ENCODE measurements around the gene PNP. TPM values are rescaled to one million over a fixed set of nuclear protein-coding genes. Genes with fewer than 3 reads are reported as not detected.

PNP gene
- 108 and 110 TPM in 2 replicates for total RNA-seq (2021; fragmentation: NEBNext Ultra II Directional; extraction: Animal tissue kit (Norgen Biotek cat#: 25700))
- polyA plus RNA-seq (2011; rRNA removed), result 97.6 and 130 TPM in 2 replicates
- 133 TPM for polyA plus RNA-seq (2011; cell fraction: cytosol; rRNA removed)
- polyA plus RNA-seq (2011; cell fraction: nucleus; rRNA removed), result 74.9 TPM
- polyA plus RNA-seq (2012, experiment 1 of 2), result 101 to 121 TPM (median 113 TPM) in 4 replicates
- 83.6 TPM for polyA plus RNA-seq (2012, experiment 2 of 2)
- polyA plus RNA-seq (2013, experiment 1 of 2), result 106 TPM
- polyA plus RNA-seq (2013, experiment 2 of 2), result 109 TPM
- 112 and 189 TPM in 2 replicates for polyA minus RNA-seq (2011; rRNA and poly(A)+ RNA removed)
- polyA minus RNA-seq (2011; cell fraction: cytosol; rRNA and poly(A)+ RNA removed), result 85.6 TPM
- 56.1 TPM for polyA minus RNA-seq (2011; cell fraction: nucleus; rRNA and poly(A)+ RNA removed)
- long read RNA-seq, experiment 1, transcript PNP-201 (6 exons, 1,509 nt), result major isoform, 77 of 160 reads
- long read RNA-seq, experiment 1, transcript PNP-207 (2 exons, 2,573 nt), result minor isoform, 25 of 160 reads
- long read RNA-seq, experiment 1, partial matches to known transcripts, result 56 of 160 reads
- long read RNA-seq, experiment 1, other reads (novel, unspliced or antisense), result 2 of 160 reads
- long read RNA-seq, experiment 2, transcript PNP-201 (6 exons, 1,509 nt), result major isoform, 234 of 244 reads
- long read RNA-seq, experiment 2, partial matches to known transcripts, result 2 of 244 reads
- long read RNA-seq, experiment 2, other reads (novel, unspliced or antisense), result 4 of 244 reads

- peak within 1 kb of the TSS; percentile 86 for H4K91ac ChIP-seq (replicated peaks; ENCODE audit: insufficient read length, low read length)
- H3K18ac ChIP-seq (ENCODE audit: extremely low read depth, low read length), result peak within 1 kb of the TSS; percentile 85
- WGBS, 2 experiments (ENCODE audit: extremely low coverage in 1 of 2, insufficient coverage in 1 of 2, insufficient read length in 1 of 2, insufficient replicate concordance in 2 of 2, low coverage in 1 of 2, low lambda C conversion rate in 2 of 2, missing lambda C conversion rate in 1 of 2), result 1% methylated on average over 40 of the region's 40 CpGs; no CpG with 5 or more reads in 1 of the 2 experiments
- H2BK120ac ChIP-seq (replicated peaks; ENCODE audit: low read depth, low read length), result peak within 1 kb of the TSS; percentile 59
- H2BK12ac ChIP-seq (ENCODE audit: low read depth, low read length), result peak within 1 kb of the TSS; percentile 93
- peak within 1 kb of the TSS; percentile 97 for H3K4ac ChIP-seq (replicated peaks; ENCODE audit: insufficient read length, low read depth, low read length)
- H4K5ac ChIP-seq (ENCODE audit: insufficient read length, low read depth, low read length), result peak within 1 kb of the TSS; percentile 86
- H4K8ac ChIP-seq (ENCODE audit: extremely low read depth, insufficient read depth, low read length), result peak within 1 kb of the TSS; percentile 96; the same call in 1 of the 2 replicates
- H3K4me1 ChIP-seq (replicated peaks in 1 of 4; ENCODE audit: control insufficient read depth in 3 of 4, insufficient read depth in 4 of 4, low read length in 3 of 4), result peaks cover 0 to 5% (median 2%) of the 10 kb centered on the region in 4 experiments; a peak in 3 of 7 replicates
- peak within 1 kb of the TSS; percentile 86 for H2BK5ac ChIP-seq (ENCODE audit: low read depth, low read length)
- peak within 1 kb of the TSS; percentile 63 for H3K27ac ChIP-seq (ENCODE audit: low read depth, low read length)
- peak within 1 kb of the TSS; percentile 78 to 95 (median 92) for H3K9ac ChIP-seq (replicated peaks in 1 of 4; ENCODE audit: extremely low read depth in 1 of 4, low read depth in 3 of 4, low read length in 3 of 4)
- peak within 1 kb of the TSS; percentile 24 for H3K14ac ChIP-seq (ENCODE audit: insufficient read length)
- H3K56ac ChIP-seq (replicated peaks; ENCODE audit: insufficient read length, low read depth, low read length), result peak within 1 kb of the TSS; percentile 56
- peak within 1 kb of the TSS; percentile 92 to 100 for H3K4me2 ChIP-seq (ENCODE audit: insufficient read depth in 1 of 2, low read depth in 2 of 2, low read length in 2 of 2)
- H2BK20ac ChIP-seq (ENCODE audit: low read length), result no peak within 1 kb of the TSS; the same call in 1 of the 2 replicates
- H2AFZ ChIP-seq (ENCODE audit: low read length), result peak within 1 kb of the TSS; percentile 52
- FAIRE-seq, result peak; percentile 52
- ChIA-PET POLR2A (ENCODE audit: partially characterized antibody) (interaction anchor here (0.6 to 6.7 kb wide), 53 partner anchors 7 to 685 kb away, joined by 3 to 88 read pairs (median 4); partner anchors contain the start of genes APEX1, CCNB1IP1, KLHL33 and OSGEP), CTCF (ENCODE audit: partially characterized antibody) (interaction anchor here (1.2 to 1.7 kb wide), 3 partner anchors 54 to 144 kb away, joined by 3 to 10 read pairs (median 4); no protein-coding TSS in a partner anchor)
- H3K27me3 ChIP-seq (replicated peaks in 1 of 4; ENCODE audit: control insufficient read depth in 3 of 4, extremely low read depth in 1 of 4, insufficient read depth in 3 of 4, low read length in 3 of 4), result no peaks in the 10 kb centered on the region; a peak in 1 of 7 replicates
- DNase-seq (ENCODE audit: low read depth in 1 of 2, low spot score in 2 of 2), result peak; percentile 78 to 96
- 0 out of 2 replicates have a peak within 1 kb of the TSS, but pooled peaks have one; percentile 76 for H2BK15ac ChIP-seq (ENCODE audit: low read length)
- peaks cover 8 to 20% (median 18%) of the 10 kb centered on the region in 4 experiments; a peak in 7 of 8 replicates for H3K36me3 ChIP-seq (ENCODE audit: control insufficient read depth in 2 of 4, insufficient read depth in 4 of 4, low read length in 3 of 4)
- peaks cover 12% of the 10 kb centered on the region; the same call in 1 of the 2 replicates for H3K79me1 ChIP-seq (ENCODE audit: low read depth, low read length)
- H3K79me2 ChIP-seq (ENCODE audit: control insufficient read depth in 1 of 2, insufficient read depth in 2 of 2, low read length in 2 of 2), result peaks cover 14 to 36% of the 10 kb centered on the region in 2 experiments; a peak in 3 of 4 replicates
- H4K20me1 ChIP-seq (replicated peaks in 1 of 2; ENCODE audit: control insufficient read depth in 1 of 2, insufficient read depth in 2 of 2, low read length in 2 of 2), result peaks cover 4 to 8% of the 10 kb centered on the region in 2 experiments
- H2AK5ac ChIP-seq (ENCODE audit: low read depth, low read length), result no peak within 1 kb of the TSS; the same call in 1 of the 2 replicates
- H3K23ac ChIP-seq (ENCODE audit: insufficient read length), result no peak within 1 kb of the TSS
- peak within 1 kb of the TSS; percentile 85 to 97 (median 90) for H3K4me3 ChIP-seq (ENCODE audit: extremely low read depth in 1 of 4, insufficient read depth in 2 of 4, low read depth in 3 of 4, low read length in 4 of 4)
- peaks cover 10% of the 10 kb centered on the region for H3K23me2 ChIP-seq (ENCODE audit: low read depth, low read length)
- no peaks in the 10 kb centered on the region for H3K9me3 ChIP-seq (ENCODE audit: insufficient read depth in 2 of 2, low read depth in 1 of 2, low read length in 1 of 2)
- TF ChIP-seq FOSL1 (IDR thresholded peaks at IDR 0.05; ENCODE audit: insufficient read depth, low read depth, low read length) (no peak), PHF8 (conservative IDR thresholded peaks at IDR 0.05; ENCODE audit: low read depth, low read length) (peak; percentile 83), CBX8 (IDR thresholded peaks at IDR 0.05; ENCODE audit: borderline replicate concordance, low read depth, low read length) (no peak), JUN (IDR thresholded peaks at IDR 0.05; ENCODE audit: low read depth, low read length) (no peak), ASH2L (IDR thresholded peaks at IDR 0.05; ENCODE audit: low read length) (peak; percentile 90), SIN3A (conservative IDR thresholded peaks at IDR 0.05 in 1 of 2, IDR thresholded peaks at IDR 0.05 in 1 of 2; ENCODE audit: low read depth in 1 of 2, low read length in 2 of 2) (peak in 1 of 2 experiments; percentile 74; a peak in 2 of 4 replicates), TAF1 (IDR thresholded peaks at IDR 0.05; ENCODE audit: low read depth, low read length) (peak; percentile 99)
Observed at GRCh38 chr14:20469242-20469889, at the start of gene PNP. TSS of gene PNP (plus strand) at chr14:20469406. CDS start at chr14:20469525, 119 bp downstream.
